Endothelial cell of umbilical vein (primary cell): ENCODE measurements around the gene LARGE1. TPM values are rescaled to one million over a fixed set of nuclear protein-coding genes. Genes with fewer than 3 reads are reported as not detected.

Experiments used
- BruUV-seq: library from RNA; stranded (reverse); fragments of 400-500 nt; replicated peaks from 2 replicates; lab custom pipeline; 2021; lab: Mats Ljungman, UMichigan
- CTCF ChIA-PET: fragments of 300-600, 350-600 bp; sonication (Branson Sonifier 250); formaldehyde crosslinking; loops from one replicate; lab custom pipeline; 2021; ENCODE audit warnings: antibody characterized with exemption, inconsistent platforms; lab: Charles Lee
- POLR2A ChIA-PET: fragments of 300-600, 350-600 bp; sonication (Branson Sonifier 250); formaldehyde crosslinking; loops from one replicate; lab custom pipeline; 2021; ENCODE audit warnings: antibody characterized with exemption, inconsistent platforms; lab: Charles Lee
- DNase-seq: peaks from one replicate; pipeline ENCODE4 v3.0.0-alpha.2; 2011; ENCODE audit warnings: low read depth, low spot score
- FAIRE-seq: peaks from 2 replicates; lab custom pipeline; 2011; peaks lifted over from hg19 to GRCh38; lab: Jason Lieb, UNC
- H2AFZ ChIP-seq: 2 replicates; pipeline ENCODE4 v1.6.0; 2012; ENCODE audit warnings: low read depth, low read length, control low read depth, inconsistent platforms
- H3K27ac ChIP-seq: 2 replicates; pipeline ENCODE4 v1.5.1; 2011; ENCODE audit warnings: low read depth, mild to moderate bottlenecking, control low read depth, low read length, moderate library complexity; ENCODE audit not compliant: insufficient read depth
- H3K27me3 ChIP-seq, 2 experiments: 2 replicates each; pipeline versions ENCODE4 v1.6.0 to v1.6.1; 2011; ENCODE audit warnings: low read length in 2 of 2, mixed read lengths in 1 of 2; ENCODE audit not compliant: control insufficient read depth in 2 of 2, insufficient read depth in 2 of 2
- H3K36me3 ChIP-seq, 2 experiments: 2 replicates in 1 of 2; 3 replicates in 1 of 2; pipeline ENCODE4 v1.5.1; 2011; ENCODE audit warnings: low read length in 2 of 2, mild to moderate bottlenecking in 1 of 2, moderate library complexity in 1 of 2; ENCODE audit not compliant: control insufficient read depth in 2 of 2, insufficient read depth in 2 of 2; ENCODE audit errors: extremely low read depth in 1 of 2
- H3K4me1 ChIP-seq: 3 replicates; pipeline ENCODE4 v1.5.1; 2011; ENCODE audit warnings: mild to moderate bottlenecking, low read length; ENCODE audit not compliant: control insufficient read depth, insufficient read depth; ENCODE audit errors: extremely low read depth
- H3K4me2 ChIP-seq: 2 replicates; pipeline ENCODE4 v1.6.1; 2011; ENCODE audit warnings: low read length, control low read depth, mixed read lengths; ENCODE audit not compliant: insufficient read depth
- H3K4me3 ChIP-seq, 3 experiments: fragments of 200-600 bp in 1 of 3; sonication (generic), shearing (Covaris generic) in 1 of 3; replicated peaks in 1 of 3; 2 replicates each; pipeline ENCODE4 v1.5.1; 2011 to 2016; ENCODE audit warnings: control low read depth in 3 of 3, low read length in 3 of 3, mild to moderate bottlenecking in 2 of 3, inconsistent platforms in 1 of 3, low read depth in 1 of 3, moderate library complexity in 1 of 3; ENCODE audit not compliant: insufficient read depth in 1 of 3
- H3K79me2 ChIP-seq: 2 replicates; pipeline ENCODE4 v1.6.0; 2012; ENCODE audit warnings: low read length, inconsistent platforms; ENCODE audit not compliant: control insufficient read depth, insufficient read depth
- H3K9ac ChIP-seq: replicated peaks from 2 replicates; pipeline ENCODE3; 2011; ENCODE audit warnings: low read length, control low read depth; ENCODE audit not compliant: insufficient read depth; ENCODE audit errors: extremely low read depth
- H3K9me1 ChIP-seq: replicated peaks from 3 replicates; pipeline ENCODE4 v1.6.0; 2011; ENCODE audit warnings: mild to moderate bottlenecking, low read length; ENCODE audit not compliant: control insufficient read depth, insufficient read depth; ENCODE audit errors: extremely low read depth
- H3K9me3 ChIP-seq: replicated peaks from 2 replicates; pipeline ENCODE4 v1.5.1; 2012; ENCODE audit warnings: low read length, inconsistent platforms; ENCODE audit not compliant: control insufficient read depth, insufficient read depth
- H4K20me1 ChIP-seq: replicated peaks from 2 replicates; pipeline ENCODE3; 2011; ENCODE audit warnings: mild to moderate bottlenecking, low read length; ENCODE audit not compliant: control insufficient read depth, insufficient read depth; ENCODE audit errors: extremely low read depth
- CTCF ChIP-seq, 2 donors: IDR thresholded peaks; 1 replicate in 1 of 2; 2 replicates in 1 of 2; pipeline ENCODE4 v1.5.1; 2011; ENCODE audit warnings: low read length in 2 of 2, mild to moderate bottlenecking in 2 of 2, moderate library complexity in 2 of 2, control low read depth in 1 of 2, inconsistent platforms in 1 of 2, low read depth in 1 of 2; ENCODE audit not compliant: insufficient read depth in 1 of 2; ENCODE audit errors: extremely low read depth in 1 of 2
- EZH2 ChIP-seq: IDR thresholded peaks from 2 replicates; pipeline ENCODE4 v1.6.1; 2012; ENCODE audit warnings: borderline replicate concordance, low read depth, mild to moderate bottlenecking, moderate library complexity, low read length, inconsistent platforms; ENCODE audit not compliant: severe bottlenecking
- FOS ChIP-seq: IDR thresholded peaks from 2 replicates; pipeline ENCODE4 v1.6.1; 2011; ENCODE audit warnings: mild to moderate bottlenecking, low read length, moderate library complexity, borderline replicate concordance; ENCODE audit not compliant: insufficient read depth
- GATA2 ChIP-seq: IDR thresholded peaks from 2 replicates; pipeline ENCODE4 v1.7.0; 2011; ENCODE audit warnings: low read depth, mild to moderate bottlenecking, moderate library complexity, mixed read lengths, low read length; ENCODE audit not compliant: insufficient read length, insufficient read depth
- JUN ChIP-seq: IDR thresholded peaks from 2 replicates; pipeline ENCODE4 v1.6.1; 2011; ENCODE audit warnings: borderline replicate concordance, low read depth; ENCODE audit not compliant: insufficient read length, insufficient read depth
- MAX ChIP-seq: IDR thresholded peaks from 2 replicates; pipeline ENCODE4 v1.6.1; 2011; ENCODE audit not compliant: insufficient read depth, insufficient read length
- MYC ChIP-seq: IDR thresholded peaks from one replicate; pipeline ENCODE4 v1.6.1; 2011; ENCODE audit warnings: mild to moderate bottlenecking, low read depth, low read length
- POLR2A ChIP-seq: IDR thresholded peaks from 2 replicates; pipeline ENCODE4 v1.6.1; 2012; ENCODE audit warnings: low read depth, mild to moderate bottlenecking, control low read depth, low read length
- POLR2AphosphoS5 ChIP-seq: IDR thresholded peaks from 2 replicates; pipeline ENCODE4 v1.6.1; 2012; ENCODE audit warnings: low read depth, mild to moderate bottlenecking, control low read depth, low read length, moderate library complexity; ENCODE audit not compliant: insufficient read depth
- dilution Hi-C: fragments of 300-500 bp; cut with MboI; formaldehyde crosslinking; loops from one replicate; pipeline ENCODE4 v1.15.0; 2019; ENCODE audit warnings: low sequenced_read_pairs; ENCODE audit not compliant: extremely low pct_ligation_motif_present
- intact Hi-C: fragments of 100-400 bp; cut with micrococcal nuclease; formaldehyde crosslinking; loops from one replicate; pipeline ENCODE4 v1.10.0; 2022
- polyA plus RNA-seq, 4 experiments: library from polyadenylated mRNA; depleted of rRNA in 3 of 4; stranded (reverse) in 3 of 4; unstranded in 1 of 4; fragments of >200 nt; gene quantifications; 2 replicates each; pipeline versions ENCODE4 v1.2.1 to v1.2.3, GENCODE V29; 2011 to 2012; ENCODE audit warnings: missing spikeins in 1 of 4
- total RNA-seq: library from RNA; stranded (reverse); gene quantifications from 2 replicates; pipeline ENCODE4 v1.2.3, GENCODE V29; 2021

Gene LARGE1
- total and polyA plus RNA-seq, 2 donors (not counting 3 experiments of a cell fraction or from before 2014, with no cell fraction given) = 0.95 to 4.4 TPM

- Histone ChIP-seq H3K4me1 (no peaks in the 10 kb centered on the region), H3K27me3 (no peaks in the 10 kb centered on the region), H3K36me3 (no peaks in the 10 kb centered on the region), H3K4me3 (no peak overlapping the region), H4K20me1 (no peaks in the 10 kb centered on the region), H3K9ac (no peak overlapping the region), H3K27ac (no peak overlapping the region), H3K9me3 (peaks cover 12% of the 10 kb centered on the region), H3K9me1 (no peaks in the 10 kb centered on the region), H2AFZ (no peak overlapping the region), H3K79me2 (no peaks in the 10 kb centered on the region), H3K4me2 (no peak overlapping the region)
- intact Hi-C loops (no loop called here), dilution Hi-C loops (no loop called here)
- ChIA-PET CTCF (no interaction called here), POLR2A (no interaction called here)
- FAIRE-seq (no peak), DNase-seq (no peak)
- no peak for TF ChIP-seq JUN
- no peak for TF ChIP-seq GATA2
- no peak for TF ChIP-seq CTCF (IDR thresholded peaks at IDR 0.05; ENCODE audit: extremely low read depth in 1 of 2, insufficient read depth in 1 of 2, low read depth in 1 of 2, low read length in 2 of 2)
- no peak for TF ChIP-seq POLR2AphosphoS5
- TF ChIP-seq MAX = no peak
- no peak for TF ChIP-seq POLR2A
- no peak for TF ChIP-seq FOS
- no peak for TF ChIP-seq EZH2
- TF ChIP-seq MYC = no peak
- no TSS peak for BruUV-seq
Observed at GRCh38 chr22:33337524-33337923, 582.8 kb downstream of the LARGE1 start.
